HG03565 (cell line): ENCODE data around the gene SLC16A7.
A peak's percentile ranks its signal among the peaks of the same experiment; 100 is the strongest.
"Not testable (repeated sequence)": the region's sequence is repeated elsewhere in the genome, so short reads cannot be mapped to it uniquely, and the experiment has no call there.

Experiments used
- ATAC-seq: cut with Tn5 transposase; IDR thresholded peaks from one replicate; pipeline ENCODE4 v1.9.1; 2021; ENCODE audit warnings: mild to moderate bottlenecking, moderate library complexity; ENCODE audit not compliant: unreplicated experiment

Gene SLC16A7

GRCh38 chr12:59595883-59596540 is at the start of gene SLC16A7:
Gene SLC16A7, plus strand, starts transcription at chr12:59596029. Its CDS starts 108,773 bp downstream, at chr12:59704802.
- peak; percentile 40 for ATAC-seq

GRCh38 chr12:59548930-59549329 is 46.9 kb upstream of the SLC16A7 start:
- no peak for ATAC-seq

- ATAC-seq = no peak
These were observed 36.1 kb upstream of the SLC16A7 start for GRCh38 chr12:59559696-59560095.

- no peak for ATAC-seq
These were observed 25.7 kb upstream of the SLC16A7 start for GRCh38 chr12:59570145-59570544.

GRCh38 chr12:59574406-59574805 is 21.4 kb upstream of the SLC16A7 start:
- ATAC-seq = no peak

- no peak for ATAC-seq
These were observed 20.0 kb upstream of the SLC16A7 start for GRCh38 chr12:59575826-59576225.

GRCh38 chr12:59578254-59578653 is 17.6 kb upstream of the SLC16A7 start:
- no peak for ATAC-seq

GRCh38 chr12:59579631-59580030 is 16.2 kb upstream of the SLC16A7 start:
- no peak for ATAC-seq

GRCh38 chr12:59580050-59580449 is 15.8 kb upstream of the SLC16A7 start:
- no peak for ATAC-seq

- no peak for ATAC-seq
These were observed 12.7 kb upstream of the SLC16A7 start for GRCh38 chr12:59583003-59583712.

GRCh38 chr12:59587710-59588109 is 8.1 kb upstream of the SLC16A7 start:
- ATAC-seq = no peak

- no peak for ATAC-seq
These were observed 2.1 kb upstream of the SLC16A7 start for GRCh38 chr12:59593761-59594160.

GRCh38 chr12:59594943-59595500 is 807 bp upstream of the SLC16A7 start:
- no peak for ATAC-seq

- no peak for ATAC-seq
These were observed 305 bp upstream of the SLC16A7 start for GRCh38 chr12:59595565-59595882.

GRCh38 chr12:59597385-59597781 is 1.6 kb downstream of the SLC16A7 start:
- ATAC-seq = peak; percentile 59

GRCh38 chr12:59600171-59600570 is 4.3 kb downstream of the SLC16A7 start:
- ATAC-seq = no peak

GRCh38 chr12:59603754-59604153 is 7.9 kb downstream of the SLC16A7 start:
- ATAC-seq = no peak

- ATAC-seq = not testable (repeated sequence)
These were observed 17.1 kb downstream of the SLC16A7 start for GRCh38 chr12:59612823-59613434.

GRCh38 chr12:59615392-59616165 is 19.8 kb downstream of the SLC16A7 start:
- no peak for ATAC-seq

GRCh38 chr12:59619461-59620240 is 23.8 kb downstream of the SLC16A7 start:
- peak; percentile 32 for ATAC-seq
